Measurements from ENCODE around the gene SURF6.
"Not testable (repeated sequence)": the region's sequence is repeated elsewhere in the genome, so short reads cannot be mapped to it uniquely, and the experiment has no call there.

- not testable (repeated sequence) for TF ChIP-seq EZH2 (IDR thresholded peaks at IDR 0.05); POLR2AphosphoS5 (IDR thresholded peaks at IDR 0.05; ENCODE audit: borderline replicate concordance, low read depth, low read length)
Observed at GRCh38 chr9:133299996-133300395, 36.0 kb downstream of the SURF6 start.
